HG03045 (cell line): ENCODE measurements around the gene ETFB.

Experiments
- ATAC-seq: cut with Tn5 transposase; IDR thresholded peaks from one replicate; pipeline ENCODE4 v1.9.1; 2021; ENCODE audit warnings: mild to moderate bottlenecking, moderate library complexity; ENCODE audit not compliant: unreplicated experiment

Gene ETFB

GRCh38 chr19:51352783-51353360, 13.3 kb downstream of the ETFB start:
- ATAC-seq: no peak

- no peak for ATAC-seq
Measured at GRCh38 chr19:51351266-51351990, 14.8 kb downstream of the ETFB start.

GRCh38 chr19:51347209-51347928, 18.8 kb downstream of the ETFB start:
- no peak for ATAC-seq

GRCh38 chr19:51346742-51347141, 19.4 kb downstream of the ETFB start:
- no peak for ATAC-seq

GRCh38 chr19:51345076-51345620, 21.0 kb downstream of the ETFB start:
- no peak for ATAC-seq

- no peak for ATAC-seq
Measured at GRCh38 chr19:51342631-51343569, 23.3 kb downstream of the ETFB start.

- no peak for ATAC-seq
Measured at GRCh38 chr19:51341976-51342580, 24.1 kb downstream of the ETFB start, which contains the start of gene VSIG10L. Gene VSIG10L (minus strand): TSS chr19:51342139. CDS start chr19:51342124, 15 bp downstream.

- ATAC-seq: no peak
Measured at GRCh38 chr19:51341066-51341465, 25.1 kb downstream of the ETFB start.

GRCh38 chr19:51339687-51340656, 26.2 kb downstream of the ETFB start:
- peak; percentile 56 for ATAC-seq

GRCh38 chr19:51339313-51339686, 26.9 kb downstream of the ETFB start:
- no peak for ATAC-seq

- ATAC-seq: peak; percentile 55
Measured at GRCh38 chr19:51338563-51339312, 27.4 kb downstream of the ETFB start.

GRCh38 chr19:51337861-51338562, 28.2 kb downstream of the ETFB start:
- no peak for ATAC-seq

GRCh38 chr19:51337141-51337860, 28.9 kb downstream of the ETFB start:
- ATAC-seq: no peak

- ATAC-seq: no peak
Measured at GRCh38 chr19:51333836-51334460, 32.2 kb downstream of the ETFB start.

- no peak for ATAC-seq
Measured at GRCh38 chr19:51331716-51332115, 34.5 kb downstream of the ETFB start.

GRCh38 chr19:51331193-51331592, 35.0 kb downstream of the ETFB start:
- ATAC-seq: no peak

GRCh38 chr19:51330366-51330765, 35.8 kb downstream of the ETFB start:
- ATAC-seq: no peak
